Activated T-cell treated with anti-CD3 and anti-CD28 coated beads, Interleukin-2, amount 50 U/mL, for 72 hours (primary cell): ENCODE results near the gene DENND6B. TPM values are rescaled to one million over a fixed set of nuclear protein-coding genes. Genes with fewer than 3 reads are reported as not detected.
A peak's percentile ranks its signal among the peaks of the same experiment; 100 is the strongest.
"Not testable (repeated sequence)": the region's sequence is repeated elsewhere in the genome, so short reads cannot be mapped to it uniquely, and the experiment has no call there.

Experiments
- ATAC-seq, 2 donors: fragments of 150-1000 bp; cut with Tn5 transposase; replicated peaks in 1 of 2; 2 replicates each; pipeline ENCODE4 v1.10.0; 2021; ENCODE audit warnings: moderate library complexity in 2 of 2, mild to moderate bottlenecking in 1 of 2
- DNase-seq, 2 donors: peaks; one replicate each; pipeline ENCODE4 v3.0.0; 2021 to 2022; ENCODE audit warnings: mixed read lengths in 1 of 2
- H3K27ac Mint-ChIP-seq: one replicate; pipeline ENCODE4 v1.8.0; 2022; ENCODE audit warnings: mild to moderate bottlenecking, moderate library complexity, mixed read lengths
- H3K27me3 Mint-ChIP-seq: one replicate; pipeline ENCODE4 v1.8.0; 2022; ENCODE audit warnings: low read depth, mixed read lengths
- H3K36me3 Mint-ChIP-seq, 2 donors: one replicate each; pipeline ENCODE4 v1.8.0; 2022; ENCODE audit warnings: mixed read lengths in 2 of 2, mild to moderate bottlenecking in 1 of 2; ENCODE audit not compliant: insufficient read depth in 2 of 2
- H3K4me1 Mint-ChIP-seq: one replicate; pipeline ENCODE4 v1.8.0; 2022; ENCODE audit warnings: low read depth, mixed read lengths
- H3K4me3 Mint-ChIP-seq, 2 donors: one replicate each; pipeline ENCODE4 v1.8.0; 2022; ENCODE audit warnings: mild to moderate bottlenecking in 2 of 2, mixed read lengths in 2 of 2, moderate library complexity in 2 of 2
- H3K9me3 Mint-ChIP-seq, 2 donors: one replicate each; pipeline ENCODE4 v1.8.0; 2022; ENCODE audit warnings: mixed read lengths in 2 of 2
- total RNA-seq, 2 donors: library from RNA; stranded (reverse); gene quantifications; one replicate each; pipeline ENCODE4 v1.2.3, GENCODE V29; 2022

Gene DENND6B
- total RNA-seq, 2 donors from 2014 or later: 6.4 to 8.5 TPM

- H3K4me3 Mint-ChIP-seq: no peak overlapping the region
Measured at GRCh38 chr22:50280022-50280707, 46.6 kb downstream of the DENND6B start.

GRCh38 chr22:50278956-50279619 lies 47.7 kb downstream of the DENND6B start:
- Mint-ChIP-seq H3K4me1 (no peaks in the 10 kb centered on the region), H3K9me3 (no peaks in the 10 kb centered on the region), H3K27ac (no peak overlapping the region), H3K36me3 (no peaks in the 10 kb centered on the region), H3K4me3 (no peak overlapping the region), H3K27me3 (no peaks in the 10 kb centered on the region)
- DNase-seq: no peak
- no peak for ATAC-seq

More at GRCh38 chr22:50280022-50280707, 46.6 kb downstream of the DENND6B start:
- Mint-ChIP-seq H3K9me3 (no peaks in the 10 kb centered on the region), H3K4me1 (no peaks in the 10 kb centered on the region), H3K27ac (no peak overlapping the region), H3K27me3 (no peaks in the 10 kb centered on the region), H3K36me3 (no peaks in the 10 kb centered on the region)
- no peak for DNase-seq
- no peak for ATAC-seq

GRCh38 chr22:50278461-50278860 lies 48.4 kb downstream of the DENND6B start:
- Mint-ChIP-seq H3K27ac (no peak overlapping the region), H3K4me1 (no peaks in the 10 kb centered on the region), H3K9me3 (no peaks in the 10 kb centered on the region), H3K4me3 (no peak overlapping the region), H3K36me3 (no peaks in the 10 kb centered on the region), H3K27me3 (no peaks in the 10 kb centered on the region)
- DNase-seq (no peak), ATAC-seq (no peak)

- Mint-ChIP-seq H3K4me1 (no peaks in the 10 kb centered on the region), H3K27me3 (no peaks in the 10 kb centered on the region), H3K4me3 (no peak overlapping the region), H3K9me3 (no peaks in the 10 kb centered on the region), H3K36me3 (no peaks in the 10 kb centered on the region), H3K27ac (no peak overlapping the region)
- DNase-seq (no peak), ATAC-seq (no peak)
Measured at GRCh38 chr22:50277761-50278160, 49.1 kb downstream of the DENND6B start.

GRCh38 chr22:50276143-50276542 lies 50.7 kb downstream of the DENND6B start:
- DNase-seq (peak; percentile 79), ATAC-seq (peak; percentile 80 to 82)
- Mint-ChIP-seq H3K4me3 (no peak overlapping the region), H3K4me1 (no peaks in the 10 kb centered on the region), H3K9me3 (no peaks in the 10 kb centered on the region), H3K27me3 (no peaks in the 10 kb centered on the region), H3K36me3 (no peaks in the 10 kb centered on the region), H3K27ac (no peak overlapping the region)

- H3K27me3 Mint-ChIP-seq: no peaks in the 10 kb centered on the region
- H3K36me3 Mint-ChIP-seq: no peaks in the 10 kb centered on the region
- H3K27ac Mint-ChIP-seq: no peak overlapping the region
- no peaks in the 10 kb centered on the region for H3K4me1 Mint-ChIP-seq
- DNase-seq (no peak), ATAC-seq (no peak)
- H3K4me3 Mint-ChIP-seq: no peak overlapping the region
- H3K9me3 Mint-ChIP-seq: no peaks in the 10 kb centered on the region
Measured at GRCh38 chr22:50275181-50276055, 51.4 kb downstream of the DENND6B start.

- DNase-seq: no peak
- Mint-ChIP-seq H3K4me3 (no peak overlapping the region), H3K9me3 (no peaks in the 10 kb centered on the region), H3K4me1 (no peaks in the 10 kb centered on the region), H3K36me3 (no peaks in the 10 kb centered on the region), H3K27me3 (no peaks in the 10 kb centered on the region), H3K27ac (no peak overlapping the region)
- ATAC-seq: no peak
Measured at GRCh38 chr22:50274771-50275170, 52.0 kb downstream of the DENND6B start.

GRCh38 chr22:50274311-50274710 lies 52.5 kb downstream of the DENND6B start:
- no peak for ATAC-seq
- peaks cover 3% of the 10 kb centered on the region for H3K4me1 Mint-ChIP-seq

GRCh38 chr22:50273781-50274180 lies 53.0 kb downstream of the DENND6B start:
- H3K27ac Mint-ChIP-seq: peak overlapping the region; percentile 64
- not testable (repeated sequence) for ATAC-seq, H3K9me3 Mint-ChIP-seq, H3K36me3 Mint-ChIP-seq, H3K4me3 Mint-ChIP-seq, DNase-seq, H3K27me3 Mint-ChIP-seq, H3K4me1 Mint-ChIP-seq

More at GRCh38 chr22:50274311-50274710, 52.5 kb downstream of the DENND6B start:
- H3K9me3 Mint-ChIP-seq: no peaks in the 10 kb centered on the region
- no peaks in the 10 kb centered on the region for H3K27me3 Mint-ChIP-seq
- H3K36me3 Mint-ChIP-seq: no peaks in the 10 kb centered on the region
- no peak overlapping the region for H3K4me3 Mint-ChIP-seq
- peak; percentile 49 to 61 for DNase-seq
- peak overlapping the region; percentile 64 for H3K27ac Mint-ChIP-seq

- H3K4me3 Mint-ChIP-seq, H3K27ac Mint-ChIP-seq, H3K9me3 Mint-ChIP-seq, DNase-seq, H3K27me3 Mint-ChIP-seq, H3K36me3 Mint-ChIP-seq, ATAC-seq: not testable (repeated sequence)
- H3K4me1 Mint-ChIP-seq: peaks cover 11% of the 10 kb centered on the region
Measured at GRCh38 chr22:50273352-50273751, 53.5 kb downstream of the DENND6B start.

GRCh38 chr22:50272044-50272802 lies 54.6 kb downstream of the DENND6B start:
- Mint-ChIP-seq H3K9me3 (no peaks in the 10 kb centered on the region), H3K36me3 (no peaks in the 10 kb centered on the region), H3K27me3 (no peaks in the 10 kb centered on the region), H3K4me1 (peaks cover 15% of the 10 kb centered on the region), H3K4me3 (peak overlapping the region in 1 of 2 donors; percentile 39), H3K27ac (no peak overlapping the region)
- ATAC-seq (no peak), DNase-seq (no peak)

GRCh38 chr22:50271519-50271970 lies 55.3 kb downstream of the DENND6B start:
- no peak overlapping the region for H3K27ac Mint-ChIP-seq
- H3K9me3 Mint-ChIP-seq: no peaks in the 10 kb centered on the region
- peak overlapping the region; percentile 71 to 84 for H3K4me3 Mint-ChIP-seq
- ATAC-seq (peak; percentile 28 to 33), DNase-seq (peak; percentile 77 to 78)
- H3K36me3 Mint-ChIP-seq: no peaks in the 10 kb centered on the region
- no peaks in the 10 kb centered on the region for H3K27me3 Mint-ChIP-seq
- peaks cover 15% of the 10 kb centered on the region for H3K4me1 Mint-ChIP-seq
